ENCODE results near the gene CTRL. TPM values are rescaled to one million over a fixed set of nuclear protein-coding genes. Genes with fewer than 3 reads are reported as not detected.

The CTRL gene
- total RNA-seq, 1 donor from 2014 or later = 1.2 TPM

DNA sequence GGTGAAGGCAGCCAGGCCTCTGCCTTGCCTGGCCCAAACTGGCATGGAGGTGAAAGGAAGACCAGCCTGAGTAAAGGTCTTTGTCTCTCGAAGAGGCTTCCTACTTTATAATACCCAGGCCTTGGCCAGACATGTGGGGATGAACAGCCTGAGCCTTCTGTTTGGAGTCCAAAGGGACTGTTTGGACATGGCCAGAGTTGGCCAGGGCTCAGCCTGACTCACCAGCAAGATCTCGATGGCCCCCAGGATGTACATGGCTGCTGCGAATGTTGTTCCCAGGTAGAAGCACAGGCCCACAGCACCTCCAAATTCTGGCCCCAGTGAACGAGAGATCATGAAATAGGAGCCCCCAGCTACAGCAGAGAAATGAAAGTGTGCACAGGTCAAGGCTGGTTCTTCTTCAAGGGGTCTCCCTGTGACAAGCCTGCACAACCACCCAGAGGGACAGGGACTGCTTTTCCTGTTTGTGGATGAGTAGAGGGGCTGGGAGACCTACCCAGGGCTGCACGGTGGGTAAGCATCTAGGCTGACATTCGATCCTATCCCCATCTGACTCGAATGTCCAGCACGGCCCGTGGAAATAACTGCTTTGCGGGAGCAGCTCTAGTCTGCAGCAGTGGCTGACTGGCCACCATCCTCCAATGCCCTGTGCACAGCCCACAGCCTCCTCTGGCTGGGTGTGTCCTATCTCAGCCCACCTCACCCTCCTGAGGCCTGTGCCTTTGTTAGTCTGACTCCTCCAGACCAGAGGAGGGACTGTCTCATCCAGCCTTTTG lies 22.9 kb upstream of the CTRL start:
- DNase-seq (ENCODE audit: low read depth) = no peak
- H3K36me3 ChIP-seq (ENCODE audit: insufficient read depth, low read length) = peaks cover 46% of the 10 kb centered on the region

DNA sequence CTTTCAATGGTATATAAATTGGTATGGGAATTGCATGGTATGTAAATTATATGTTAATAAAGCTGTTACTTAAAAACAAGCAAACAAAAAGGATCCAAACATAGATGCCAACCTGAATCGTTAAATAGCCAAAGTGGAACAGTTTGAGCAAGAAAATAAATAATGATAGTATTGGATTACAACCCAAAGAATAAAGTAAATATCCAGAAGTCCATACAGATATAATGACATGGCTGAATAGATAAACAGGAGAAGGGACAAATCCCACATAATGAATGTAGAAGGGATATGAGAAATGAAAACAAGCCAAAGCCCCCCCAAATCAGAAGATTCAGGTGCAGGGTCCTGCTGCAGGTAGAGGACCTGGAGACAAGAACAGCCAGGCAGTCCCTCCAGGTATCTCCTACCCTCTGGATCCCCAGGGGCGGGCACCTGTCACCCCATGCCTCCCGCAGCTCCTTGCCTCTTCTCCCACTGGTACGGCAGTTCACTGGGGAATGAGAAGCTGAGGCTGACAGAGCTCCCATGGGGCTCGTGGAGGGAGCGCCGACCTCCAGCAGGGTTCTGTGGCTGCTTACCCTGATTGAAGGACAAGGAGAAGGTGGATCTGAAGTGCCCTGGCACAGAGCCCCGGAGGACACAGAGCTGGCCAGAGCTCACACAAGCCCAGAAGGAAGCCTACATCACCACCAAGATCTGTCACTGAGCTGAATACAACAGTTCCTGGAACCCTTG lies 22.1 kb upstream of the CTRL start:
- Mint-ChIP-seq H3K27ac (ENCODE audit: unreplicated experiment) (no peak overlapping the region), H3K36me3 (ENCODE audit: low read depth, unreplicated experiment) (peaks cover 22% of the 10 kb centered on the region), H3K4me1 (ENCODE audit: low read depth, unreplicated experiment) (no peaks in the 10 kb centered on the region), H3K27me3 (ENCODE audit: low read depth, unreplicated experiment) (no peaks in the 10 kb centered on the region), H3K4me3 (ENCODE audit: unreplicated experiment) (no peak overlapping the region), H3K9me3 (ENCODE audit: unreplicated experiment) (no peaks in the 10 kb centered on the region)
- Histone ChIP-seq H3K27me3 (ENCODE audit: insufficient read depth, low read length) (no peaks in the 10 kb centered on the region), H3K4me3 (ENCODE audit: insufficient read depth, low read depth, low read length) (no peak overlapping the region), H3K27ac (ENCODE audit: low read depth, low read length) (no peak overlapping the region), H3K9ac (ENCODE audit: low read length) (no peak overlapping the region), H3K79me2 (ENCODE audit: insufficient read depth, low read length) (peaks cover 17% of the 10 kb centered on the region), H2AFZ (ENCODE audit: low read depth, low read length) (no peak overlapping the region), H3K4me2 (ENCODE audit: low read length) (no peak overlapping the region), H3K9me3 (ENCODE audit: insufficient read depth, low read depth, low read length) (no peaks in the 10 kb centered on the region), H3K4me1 (ENCODE audit: insufficient read depth, low read length) (no peaks in the 10 kb centered on the region), H3K36me3 (ENCODE audit: insufficient read depth, low read length) (peaks cover 43% of the 10 kb centered on the region), H4K20me1 (ENCODE audit: insufficient read depth, low read length) (peaks cover 77% of the 10 kb centered on the region)
- FAIRE-seq (no peak), DNase-seq (ENCODE audit: low read depth) (no peak)
- no peak for TF ChIP-seq EZH2 (IDR thresholded peaks at IDR 0.05; ENCODE audit: insufficient read depth, low read length)

More for the DNA sequence above, 22.9 kb upstream of the CTRL start:
- H3K4me2 ChIP-seq (ENCODE audit: low read length) = no peak overlapping the region
- FAIRE-seq = no peak
- peaks cover 4% of the 10 kb centered on the region for H3K4me1 ChIP-seq (ENCODE audit: insufficient read depth, low read length)
- no peak overlapping the region for H3K9ac ChIP-seq (ENCODE audit: low read length)
- H4K20me1 ChIP-seq (ENCODE audit: insufficient read depth, low read length) = peaks cover 81% of the 10 kb centered on the region
- H3K27ac ChIP-seq (ENCODE audit: low read depth, low read length) = no peak overlapping the region
- no peak overlapping the region for H3K27ac Mint-ChIP-seq (ENCODE audit: unreplicated experiment)
- no peaks in the 10 kb centered on the region for H3K27me3 ChIP-seq (ENCODE audit: insufficient read depth, low read length)
- H3K9me3 Mint-ChIP-seq (ENCODE audit: unreplicated experiment) = no peaks in the 10 kb centered on the region
- no peak for TF ChIP-seq EZH2 (IDR thresholded peaks at IDR 0.05; ENCODE audit: insufficient read depth, low read length)
- TF ChIP-seq, protein P1, sequence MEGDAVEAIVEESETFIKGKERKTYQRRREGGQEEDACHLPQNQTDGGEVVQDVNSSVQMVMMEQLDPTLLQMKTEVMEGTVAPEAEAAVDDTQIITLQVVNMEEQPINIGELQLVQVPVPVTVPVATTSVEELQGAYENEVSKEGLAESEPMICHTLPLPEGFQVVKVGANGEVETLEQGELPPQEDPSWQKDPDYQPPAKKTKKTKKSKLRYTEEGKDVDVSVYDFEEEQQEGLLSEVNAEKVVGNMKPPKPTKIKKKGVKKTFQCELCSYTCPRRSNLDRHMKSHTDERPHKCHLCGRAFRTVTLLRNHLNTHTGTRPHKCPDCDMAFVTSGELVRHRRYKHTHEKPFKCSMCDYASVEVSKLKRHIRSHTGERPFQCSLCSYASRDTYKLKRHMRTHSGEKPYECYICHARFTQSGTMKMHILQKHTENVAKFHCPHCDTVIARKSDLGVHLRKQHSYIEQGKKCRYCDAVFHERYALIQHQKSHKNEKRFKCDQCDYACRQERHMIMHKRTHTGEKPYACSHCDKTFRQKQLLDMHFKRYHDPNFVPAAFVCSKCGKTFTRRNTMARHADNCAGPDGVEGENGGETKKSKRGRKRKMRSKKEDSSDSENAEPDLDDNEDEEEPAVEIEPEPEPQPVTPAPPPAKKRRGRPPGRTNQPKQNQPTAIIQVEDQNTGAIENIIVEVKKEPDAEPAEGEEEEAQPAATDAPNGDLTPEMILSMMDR (IDR thresholded peaks at IDR 0.05; ENCODE audit: insufficient read depth, low read depth, low read length) = no peak
- H3K36me3 Mint-ChIP-seq (ENCODE audit: low read depth, unreplicated experiment) = peaks cover 24% of the 10 kb centered on the region
- H3K9me3 ChIP-seq (ENCODE audit: insufficient read depth, low read depth, low read length) = no peaks in the 10 kb centered on the region
- peaks cover 25% of the 10 kb centered on the region for H3K79me2 ChIP-seq (ENCODE audit: insufficient read depth, low read length)
- H3K4me1 Mint-ChIP-seq (ENCODE audit: low read depth, unreplicated experiment) = peaks cover 3% of the 10 kb centered on the region
- no peaks in the 10 kb centered on the region for H3K27me3 Mint-ChIP-seq (ENCODE audit: low read depth, unreplicated experiment)
- no peak overlapping the region for H3K4me3 ChIP-seq (ENCODE audit: insufficient read depth, low read depth, low read length)
- no peak overlapping the region for H2AFZ ChIP-seq (ENCODE audit: low read depth, low read length)
- no peak overlapping the region for H3K4me3 Mint-ChIP-seq (ENCODE audit: unreplicated experiment)

DNA sequence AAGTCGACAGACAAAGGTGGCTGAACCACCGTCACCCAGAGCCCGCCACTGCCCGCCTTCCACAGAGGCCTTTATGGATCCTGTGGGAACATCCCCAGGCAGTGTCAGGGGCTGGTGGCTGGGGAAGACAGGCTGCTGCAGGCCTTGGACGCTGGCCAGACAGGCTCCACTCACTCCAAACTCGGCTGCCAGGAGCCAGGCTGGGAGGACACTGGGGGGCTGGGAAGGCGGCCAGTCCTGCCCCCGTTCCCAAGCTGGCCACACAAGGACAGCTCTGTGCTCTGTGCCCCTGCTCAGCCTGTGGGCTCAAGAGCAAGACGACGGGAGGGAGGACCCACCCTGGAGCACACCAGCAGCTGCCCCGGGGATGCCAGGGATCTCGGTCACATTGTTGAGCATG lies 19.8 kb upstream of the CTRL start:
- Mint-ChIP-seq H3K27ac (ENCODE audit: unreplicated experiment) (no peak overlapping the region), H3K4me1 (ENCODE audit: low read depth, unreplicated experiment) (no peaks in the 10 kb centered on the region), H3K27me3 (ENCODE audit: low read depth, unreplicated experiment) (no peaks in the 10 kb centered on the region), H3K36me3 (ENCODE audit: low read depth, unreplicated experiment) (peaks cover 15% of the 10 kb centered on the region), H3K9me3 (ENCODE audit: unreplicated experiment) (no peaks in the 10 kb centered on the region), H3K4me3 (ENCODE audit: unreplicated experiment) (no peak overlapping the region)
- H3K79me2 ChIP-seq (ENCODE audit: insufficient read depth, low read length) = peaks cover 7% of the 10 kb centered on the region
- H3K9ac ChIP-seq (ENCODE audit: low read length) = no peak overlapping the region
- peaks cover 82% of the 10 kb centered on the region for H4K20me1 ChIP-seq (ENCODE audit: insufficient read depth, low read length)
- no peaks in the 10 kb centered on the region for H3K27me3 ChIP-seq (ENCODE audit: insufficient read depth, low read length)
- no peak overlapping the region for H3K27ac ChIP-seq (ENCODE audit: low read depth, low read length)
- H3K36me3 ChIP-seq (ENCODE audit: insufficient read depth, low read length) = peaks cover 37% of the 10 kb centered on the region
- no peak overlapping the region for H3K4me2 ChIP-seq (ENCODE audit: low read length)
- TF ChIP-seq, protein P1 (IDR thresholded peaks at IDR 0.05; ENCODE audit: insufficient read depth, low read depth, low read length) = no peak
- TF ChIP-seq EZH2 (IDR thresholded peaks at IDR 0.05; ENCODE audit: insufficient read depth, low read length) = no peak
- FAIRE-seq = no peak
- H3K9me3 ChIP-seq (ENCODE audit: insufficient read depth, low read depth, low read length) = no peaks in the 10 kb centered on the region
- no peak for DNase-seq (ENCODE audit: low read depth)
- no peaks in the 10 kb centered on the region for H3K4me1 ChIP-seq (ENCODE audit: insufficient read depth, low read length)
- no peak overlapping the region for H2AFZ ChIP-seq (ENCODE audit: low read depth, low read length)
- no peak overlapping the region for H3K4me3 ChIP-seq (ENCODE audit: insufficient read depth, low read depth, low read length)

All from astrocyte (in vitro differentiated cells and primary cell).